SU-DHL-6 (cell line): Measurements from ENCODE around the gene LRP1B.

Experiments used
- H2AFZ ChIP-seq: fragments of 200-600 bp; sonication (generic); 2 replicates; pipeline ENCODE4 v1.6.1; 2014; ENCODE audit warnings: low read depth, mild to moderate bottlenecking, moderate library complexity, mixed read lengths, antibody characterized with exemption, low read length; ENCODE audit not compliant: severe bottlenecking
- H3F3A ChIP-seq: fragments of 200-600 bp; shearing (Covaris generic); 2 replicates; pipeline ENCODE4 v1.6.0; 2016; ENCODE audit warnings: antibody characterized with exemption, mild to moderate bottlenecking; ENCODE audit not compliant: insufficient read depth
- H3K27ac ChIP-seq: fragments of 200-600 bp; sonication (generic); 2 replicates; pipeline ENCODE4 v1.5.1; 2016; ENCODE audit warnings: low read depth, mild to moderate bottlenecking, low read length, moderate library complexity, mixed read lengths
- H3K27me3 ChIP-seq: fragments of 200-600 bp; sonication (generic), shearing (Covaris generic); 2 replicates; pipeline ENCODE4 v1.6.0; 2014; ENCODE audit warnings: mild to moderate bottlenecking, low read length
- H3K36me3 ChIP-seq: fragments of 200-600 bp; sonication (generic); 2 replicates; pipeline ENCODE4 v1.6.1; 2014; ENCODE audit warnings: mild to moderate bottlenecking, low read length, mixed read lengths
- H3K4me2 ChIP-seq: fragments of 300-600, 200-600 bp; shearing (Covaris generic), sonication (generic); 2 replicates; pipeline ENCODE4 v1.6.0; 2014; ENCODE audit warnings: low read length, low read depth, mild to moderate bottlenecking; ENCODE audit not compliant: poor library complexity, severe bottlenecking
- H3K4me3 ChIP-seq: fragments of 200-600 bp; sonication (generic); 2 replicates; pipeline ENCODE4 v1.5.1; 2014; ENCODE audit warnings: antibody characterized with exemption, low read length, mild to moderate bottlenecking, mixed read lengths; ENCODE audit not compliant: insufficient read depth, poor library complexity, severe bottlenecking
- H3K79me2 ChIP-seq: fragments of 200-600 bp; sonication (generic); 2 replicates; pipeline ENCODE4 v1.6.1; 2014; ENCODE audit warnings: mild to moderate bottlenecking, low read length, moderate library complexity; ENCODE audit not compliant: insufficient read depth
- H3K9ac ChIP-seq: fragments of 200-600 bp; sonication (generic); 2 replicates; pipeline ENCODE4 v1.7.0; 2014; ENCODE audit warnings: mild to moderate bottlenecking, low read length
- H3K9me2 ChIP-seq: fragments of 200-600 bp; sonication (generic); replicated peaks from 2 replicates; pipeline ENCODE4 v1.6.1; 2014; ENCODE audit warnings: low read length; ENCODE audit not compliant: insufficient read depth
- H3K9me3 ChIP-seq: fragments of 200-600 bp; sonication (generic); 2 replicates; pipeline ENCODE4 v1.6.1; 2014; ENCODE audit warnings: low read length, mixed read lengths; ENCODE audit not compliant: insufficient read depth
- H4K20me1 ChIP-seq: fragments of 200-600 bp; sonication (generic); 2 replicates; pipeline ENCODE4 v1.6.1; 2014; ENCODE audit warnings: low read depth, mild to moderate bottlenecking, antibody characterized with exemption, low read length, moderate library complexity, mixed read lengths
- CTCF ChIP-seq: fragments of 200-600 bp; sonication (generic); IDR thresholded peaks from one replicate; pipeline ENCODE4 v1.5.1; 2017; ENCODE audit warnings: antibody characterized with exemption, mild to moderate bottlenecking, low read length, moderate library complexity; ENCODE audit not compliant: insufficient read depth, poor library complexity, severe bottlenecking
- EZH2phosphoT487 ChIP-seq: fragments of 200-600 bp; sonication (generic), shearing (Covaris generic); conservative IDR thresholded peaks from 2 replicates; pipeline ENCODE4 v1.6.1; 2018; ENCODE audit warnings: mild to moderate bottlenecking, antibody characterized with exemption, low read length, moderate library complexity, mixed read lengths

The LRP1B gene

DNA sequence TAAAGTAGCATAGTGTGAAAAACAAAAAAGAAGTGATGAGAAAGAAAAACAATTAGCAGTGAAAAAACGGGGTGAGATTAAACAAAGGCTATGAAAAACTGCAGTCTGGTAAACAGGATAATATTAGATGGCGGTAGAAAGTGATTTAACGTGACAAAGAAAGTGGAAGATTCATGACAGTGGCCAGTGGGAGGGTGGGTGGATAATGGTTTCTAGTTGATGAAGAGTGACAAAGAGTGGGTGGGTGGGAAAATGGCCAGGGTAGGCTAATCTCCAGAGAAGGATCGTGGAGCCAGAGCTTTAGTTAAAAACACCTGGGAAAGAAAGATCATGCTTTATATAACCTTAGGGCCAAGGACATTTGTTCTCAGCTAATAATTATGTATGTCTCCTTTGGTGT lies 1667.8 kb downstream of the LRP1B start:
- Histone ChIP-seq H3K4me3 (no peak overlapping the region), H3K9ac (no peak overlapping the region), H3K79me2 (no peaks in the 10 kb centered on the region), H3K4me2 (no peak overlapping the region), H3K9me2 (no peaks in the 10 kb centered on the region), H3F3A (no peaks in the 10 kb centered on the region), H2AFZ (no peak overlapping the region), H3K27me3 (no peaks in the 10 kb centered on the region), H3K9me3 (no peaks in the 10 kb centered on the region), H3K36me3 (no peaks in the 10 kb centered on the region), H4K20me1 (no peaks in the 10 kb centered on the region), H3K27ac (no peak overlapping the region)
- TF ChIP-seq CTCF (no peak), EZH2phosphoT487 (no peak)

GRCh38 chr2:140457483-140457882 lies 1673.3 kb downstream of the LRP1B start:
- H2AFZ ChIP-seq, result no peak overlapping the region
- H3K27me3 ChIP-seq, result no peaks in the 10 kb centered on the region
- H3K9ac ChIP-seq, result no peak overlapping the region
- H3K4me3 ChIP-seq, result no peak overlapping the region
- no peaks in the 10 kb centered on the region for H3K9me3 ChIP-seq
- no peaks in the 10 kb centered on the region for H3K9me2 ChIP-seq
- no peak overlapping the region for H3K4me2 ChIP-seq
- TF ChIP-seq EZH2phosphoT487, result no peak
- no peak for TF ChIP-seq CTCF
- no peaks in the 10 kb centered on the region for H3F3A ChIP-seq
- no peaks in the 10 kb centered on the region for H3K36me3 ChIP-seq
- H4K20me1 ChIP-seq, result no peaks in the 10 kb centered on the region
- no peak overlapping the region for H3K27ac ChIP-seq
- no peaks in the 10 kb centered on the region for H3K79me2 ChIP-seq

DNA sequence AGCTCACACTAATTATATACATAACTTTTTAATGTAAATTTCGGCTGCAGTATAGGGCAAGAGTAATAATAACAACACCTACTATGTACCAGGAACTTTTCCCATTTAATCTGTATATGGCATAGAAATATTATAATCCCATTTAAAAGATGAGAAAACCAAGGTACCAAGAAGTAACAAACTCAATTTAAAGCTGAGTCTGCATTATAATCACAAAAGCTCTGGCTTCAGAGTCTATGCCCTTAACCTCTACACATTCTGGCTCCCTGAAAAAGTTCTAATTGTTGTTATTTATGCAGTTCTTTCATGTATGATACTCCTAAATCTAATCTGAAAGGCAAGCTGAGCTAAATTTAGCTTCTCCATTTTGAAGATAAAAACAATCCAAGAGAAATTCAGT lies 1675.5 kb downstream of the LRP1B start:
- no peaks in the 10 kb centered on the region for H4K20me1 ChIP-seq

More for the DNA sequence above, 1675.5 kb downstream of the LRP1B start:
- Histone ChIP-seq H3K4me3 (no peak overlapping the region), H3K9me2 (no peaks in the 10 kb centered on the region), H3K9ac (no peak overlapping the region), H2AFZ (no peak overlapping the region), H3K4me2 (no peak overlapping the region), H3K9me3 (no peaks in the 10 kb centered on the region), H3K27me3 (no peaks in the 10 kb centered on the region), H3K27ac (no peak overlapping the region), H3K79me2 (no peaks in the 10 kb centered on the region), H3F3A (no peaks in the 10 kb centered on the region), H3K36me3 (no peaks in the 10 kb centered on the region)
- TF ChIP-seq EZH2phosphoT487 (no peak), CTCF (no peak)
